HCEC 1CT (cell line): ENCODE results near the gene EHHADH.

Source experiments
- DNase-seq: peaks from one replicate; pipeline ENCODE4 v3.0.0-alpha.2; 2017

Gene EHHADH

GRCh38 chr3:185188816-185189215 lies 65.0 kb downstream of the EHHADH start:
- no peak for DNase-seq

GRCh38 chr3:185187391-185187790 lies 66.5 kb downstream of the EHHADH start:
- no peak for DNase-seq

- DNase-seq = peak; percentile 32
Measured at GRCh38 chr3:185176750-185177359, 77.0 kb downstream of the EHHADH start.

- DNase-seq = peak; percentile 14
Measured at GRCh38 chr3:185175370-185175987, 78.4 kb downstream of the EHHADH start.

GRCh38 chr3:185172086-185173049 lies 81.5 kb downstream of the EHHADH start:
- DNase-seq = no peak

GRCh38 chr3:185164428-185165217 lies 89.2 kb downstream of the EHHADH start:
- DNase-seq = no peak

- no peak for DNase-seq
Measured at GRCh38 chr3:185162634-185163033, 91.2 kb downstream of the EHHADH start.

GRCh38 chr3:185161761-185162160 lies 92.1 kb downstream of the EHHADH start:
- no peak for DNase-seq

- no peak for DNase-seq
Measured at GRCh38 chr3:185157347-185157746, 96.5 kb downstream of the EHHADH start.

GRCh38 chr3:185155678-185156077 lies 98.2 kb downstream of the EHHADH start:
- no peak for DNase-seq

- no peak for DNase-seq
Measured at GRCh38 chr3:185153861-185154629, 99.8 kb downstream of the EHHADH start.

GRCh38 chr3:185153171-185153771 lies 100.6 kb downstream of the EHHADH start:
- no peak for DNase-seq

GRCh38 chr3:185152410-185153170 lies 101.3 kb downstream of the EHHADH start, which contains the start of gene C3orf70:
Gene C3orf70, minus strand, starts transcription at chr3:185153060. Its CDS starts 237 bp downstream, at chr3:185152823.
- DNase-seq = no peak

- no peak for DNase-seq
Measured at GRCh38 chr3:185151964-185152409, 101.9 kb downstream of the EHHADH start.

GRCh38 chr3:185151101-185151963 lies 102.5 kb downstream of the EHHADH start:
- no peak for DNase-seq

- no peak for DNase-seq
Measured at GRCh38 chr3:185150561-185150960, 103.3 kb downstream of the EHHADH start.

- DNase-seq = no peak
Measured at GRCh38 chr3:185149591-185149990, 104.3 kb downstream of the EHHADH start.

- DNase-seq = no peak
Measured at GRCh38 chr3:185145511-185145910, 108.3 kb downstream of the EHHADH start.

- no peak for DNase-seq
Measured at GRCh38 chr3:185144784-185145183, 109.1 kb downstream of the EHHADH start.
